ENCODE data around the gene EPHA3.

DNA sequence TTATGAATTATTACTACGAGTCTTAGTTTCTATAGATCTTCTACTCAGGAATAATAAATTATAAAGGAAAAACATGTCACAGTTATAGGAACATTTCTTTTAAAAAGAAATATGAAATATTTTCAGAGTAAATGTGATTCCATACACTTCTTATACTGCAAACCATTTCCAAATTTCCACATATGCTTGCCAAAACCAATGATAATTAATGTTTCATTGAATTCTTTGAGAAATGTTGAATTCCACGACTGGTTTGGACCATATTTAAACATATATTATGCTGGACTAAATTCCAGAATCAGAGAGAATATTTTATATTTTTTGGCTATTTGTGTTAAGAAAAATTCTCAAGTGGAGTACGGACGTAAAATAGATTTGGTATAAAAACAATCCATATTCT is 144.6 kb downstream of the EPHA3 start:
- TF ChIP-seq POLR2AphosphoS5 (IDR thresholded peaks at IDR 0.05) = no peak
- TF ChIP-seq, protein P1, sequence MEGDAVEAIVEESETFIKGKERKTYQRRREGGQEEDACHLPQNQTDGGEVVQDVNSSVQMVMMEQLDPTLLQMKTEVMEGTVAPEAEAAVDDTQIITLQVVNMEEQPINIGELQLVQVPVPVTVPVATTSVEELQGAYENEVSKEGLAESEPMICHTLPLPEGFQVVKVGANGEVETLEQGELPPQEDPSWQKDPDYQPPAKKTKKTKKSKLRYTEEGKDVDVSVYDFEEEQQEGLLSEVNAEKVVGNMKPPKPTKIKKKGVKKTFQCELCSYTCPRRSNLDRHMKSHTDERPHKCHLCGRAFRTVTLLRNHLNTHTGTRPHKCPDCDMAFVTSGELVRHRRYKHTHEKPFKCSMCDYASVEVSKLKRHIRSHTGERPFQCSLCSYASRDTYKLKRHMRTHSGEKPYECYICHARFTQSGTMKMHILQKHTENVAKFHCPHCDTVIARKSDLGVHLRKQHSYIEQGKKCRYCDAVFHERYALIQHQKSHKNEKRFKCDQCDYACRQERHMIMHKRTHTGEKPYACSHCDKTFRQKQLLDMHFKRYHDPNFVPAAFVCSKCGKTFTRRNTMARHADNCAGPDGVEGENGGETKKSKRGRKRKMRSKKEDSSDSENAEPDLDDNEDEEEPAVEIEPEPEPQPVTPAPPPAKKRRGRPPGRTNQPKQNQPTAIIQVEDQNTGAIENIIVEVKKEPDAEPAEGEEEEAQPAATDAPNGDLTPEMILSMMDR (IDR thresholded peaks at IDR 0.05) = no peak
- TF ChIP-seq POLR2A (IDR thresholded peaks at IDR 0.05) = no peak

Data from stomach (tissue), 4 donors.